Astrocyte of the cerebellum (primary cell): ENCODE results near the gene SLC44A1.

Source experiments
- DNase-seq: peaks from one replicate; pipeline ENCODE4 v3.0.0-alpha.2; 2011; ENCODE audit warnings: low read depth
- H3K4me3 ChIP-seq: 2 replicates; pipeline ENCODE4 v1.5.1; 2011; ENCODE audit warnings: mild to moderate bottlenecking, low read depth, low read length, moderate library complexity
- in situ Hi-C: cut with HindIII; loops from 2 replicates; pipeline ENCODE4 v1.10.0; 2017; ENCODE audit warnings: low sequenced_read_pairs
- TF ChIP-seq, protein P1 (sequence below): IDR thresholded peaks from 2 replicates; pipeline ENCODE4 v1.5.1; 2012; ENCODE audit warnings: low read length, low read depth, moderate library complexity, mild to moderate bottlenecking; ENCODE audit errors: missing control alignments

SLC44A1 gene

GRCh38 chr9:105341434-105342146 lies 97.1 kb downstream of the SLC44A1 start:
- in situ Hi-C loops, result no loop called here
- peak; percentile 4 for DNase-seq
- TF ChIP-seq, protein P1, sequence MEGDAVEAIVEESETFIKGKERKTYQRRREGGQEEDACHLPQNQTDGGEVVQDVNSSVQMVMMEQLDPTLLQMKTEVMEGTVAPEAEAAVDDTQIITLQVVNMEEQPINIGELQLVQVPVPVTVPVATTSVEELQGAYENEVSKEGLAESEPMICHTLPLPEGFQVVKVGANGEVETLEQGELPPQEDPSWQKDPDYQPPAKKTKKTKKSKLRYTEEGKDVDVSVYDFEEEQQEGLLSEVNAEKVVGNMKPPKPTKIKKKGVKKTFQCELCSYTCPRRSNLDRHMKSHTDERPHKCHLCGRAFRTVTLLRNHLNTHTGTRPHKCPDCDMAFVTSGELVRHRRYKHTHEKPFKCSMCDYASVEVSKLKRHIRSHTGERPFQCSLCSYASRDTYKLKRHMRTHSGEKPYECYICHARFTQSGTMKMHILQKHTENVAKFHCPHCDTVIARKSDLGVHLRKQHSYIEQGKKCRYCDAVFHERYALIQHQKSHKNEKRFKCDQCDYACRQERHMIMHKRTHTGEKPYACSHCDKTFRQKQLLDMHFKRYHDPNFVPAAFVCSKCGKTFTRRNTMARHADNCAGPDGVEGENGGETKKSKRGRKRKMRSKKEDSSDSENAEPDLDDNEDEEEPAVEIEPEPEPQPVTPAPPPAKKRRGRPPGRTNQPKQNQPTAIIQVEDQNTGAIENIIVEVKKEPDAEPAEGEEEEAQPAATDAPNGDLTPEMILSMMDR, result no peak
- H3K4me3 ChIP-seq, result no peak overlapping the region

GRCh38 chr9:105342147-105342505 lies 97.7 kb downstream of the SLC44A1 start:
- in situ Hi-C loops, result no loop called here

GRCh38 chr9:105344283-105344682 lies 99.8 kb downstream of the SLC44A1 start:
- no peak for DNase-seq
- in situ Hi-C loops, result no loop called here
- H3K4me3 ChIP-seq, result no peak overlapping the region
- TF ChIP-seq, protein P1, result no peak

More at GRCh38 chr9:105342147-105342505, 97.7 kb downstream of the SLC44A1 start:
- TF ChIP-seq, protein P1, result no peak
- DNase-seq, result no peak
- no peak overlapping the region for H3K4me3 ChIP-seq

DNA sequence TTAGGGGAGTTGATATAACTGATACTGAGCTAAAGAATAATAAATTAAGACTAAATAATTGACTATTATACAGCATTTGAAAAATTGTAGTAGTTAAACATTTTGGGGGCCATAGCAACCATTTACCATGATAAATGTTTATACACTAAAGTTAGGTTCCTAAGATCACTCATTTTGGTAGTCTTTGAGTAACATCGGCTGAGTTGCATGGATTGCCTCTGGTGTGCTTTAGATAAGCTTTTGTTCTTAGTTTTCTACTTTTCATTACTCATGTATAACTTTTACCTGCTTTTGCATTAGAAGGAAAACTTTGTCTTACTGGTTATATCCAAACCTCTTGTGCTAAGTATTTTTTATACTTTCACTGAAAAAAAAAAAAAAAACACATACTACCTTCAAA lies 101.2 kb downstream of the SLC44A1 start:
- DNase-seq, result no peak
- H3K4me3 ChIP-seq, result no peak overlapping the region
- in situ Hi-C loops, result no loop called here
- TF ChIP-seq, protein P1, result no peak

DNA sequence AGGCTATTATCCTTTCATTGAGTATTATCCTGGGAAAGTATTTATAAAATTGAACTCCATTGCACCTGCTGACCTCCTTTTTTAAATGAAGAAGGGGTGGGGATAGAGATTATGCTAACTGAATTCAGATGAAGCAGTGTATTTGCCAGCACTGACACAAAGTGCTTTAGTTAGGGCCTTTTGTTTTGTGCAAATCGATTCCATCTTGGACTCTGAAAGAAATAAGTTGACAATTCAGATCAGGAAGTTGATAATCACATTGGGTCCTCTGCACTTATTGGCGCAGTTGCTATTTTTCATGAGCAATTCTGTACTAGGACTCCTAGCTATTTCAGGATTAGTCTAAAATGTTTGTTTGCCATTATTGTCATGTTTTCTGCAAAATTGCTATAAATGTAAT lies 101.8 kb downstream of the SLC44A1 start:
- no peak for DNase-seq
- in situ Hi-C loops, result no loop called here
- H3K4me3 ChIP-seq, result no peak overlapping the region
- TF ChIP-seq, protein P1, result no peak

DNA sequence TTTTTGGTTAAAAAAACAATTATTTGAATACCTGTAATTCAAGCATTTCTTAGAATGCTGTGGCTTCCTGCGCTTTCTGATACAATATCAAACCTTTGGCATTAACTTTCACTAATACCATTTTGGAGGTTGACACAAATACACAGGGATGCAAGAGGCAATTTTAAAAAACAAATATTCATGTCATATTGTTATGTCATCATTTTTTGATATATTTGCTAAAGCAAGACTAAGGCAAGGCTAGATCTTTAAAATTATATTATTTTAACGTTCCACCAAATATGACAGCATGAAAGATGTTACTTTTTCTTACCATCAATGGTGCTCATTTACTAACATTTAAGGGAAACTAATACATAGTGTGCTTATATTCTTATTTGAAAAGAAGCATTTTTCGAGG lies 110.0 kb downstream of the SLC44A1 start:
- TF ChIP-seq, protein P1, result no peak
- DNase-seq, result no peak
- in situ Hi-C loops, result no loop called here
- H3K4me3 ChIP-seq, result no peak overlapping the region
